ENCODE data around the gene HSPB2.

HSPB2 gene

GRCh38 chr11:111961389-111962300, 49.1 kb downstream of the HSPB2 start:
- Histone ChIP-seq H3K4me1 (ENCODE audit: control insufficient read depth, low read depth, low read length) (peaks cover 13% of the 10 kb centered on the region), H3K9me3 (ENCODE audit: control insufficient read depth, low read depth, low read length) (no peaks in the 10 kb centered on the region), H3K27me3 (ENCODE audit: control insufficient read depth, insufficient read depth, low read length) (no peaks in the 10 kb centered on the region), H3K4me3 (ENCODE audit: low read length) (no peak overlapping the region), H3K9ac (ENCODE audit: low read length) (no peak overlapping the region), H3K27ac (ENCODE audit: low read length) (no peak overlapping the region), H3K36me3 (ENCODE audit: control insufficient read depth, low read depth, low read length) (no peaks in the 10 kb centered on the region)

Measured in iPS-18a (cell line).